Stimulated activated CD4-positive, alpha-beta T cell treated with anti-CD3 and anti-CD28 coated beads, Interleukin-2, amount 100 ng/mL, for 4 hours (primary cell): Measurements from ENCODE around the gene ARHGEF2.
"Not testable (repeated sequence)": the region's sequence is repeated elsewhere in the genome, so short reads cannot be mapped to it uniquely, and the experiment has no call there.

Source experiments
- DNase-seq: peaks from one replicate; pipeline ENCODE4 v3.0.0-alpha.2; 2020; ENCODE audit warnings: low read depth

ARHGEF2 gene

DNA sequence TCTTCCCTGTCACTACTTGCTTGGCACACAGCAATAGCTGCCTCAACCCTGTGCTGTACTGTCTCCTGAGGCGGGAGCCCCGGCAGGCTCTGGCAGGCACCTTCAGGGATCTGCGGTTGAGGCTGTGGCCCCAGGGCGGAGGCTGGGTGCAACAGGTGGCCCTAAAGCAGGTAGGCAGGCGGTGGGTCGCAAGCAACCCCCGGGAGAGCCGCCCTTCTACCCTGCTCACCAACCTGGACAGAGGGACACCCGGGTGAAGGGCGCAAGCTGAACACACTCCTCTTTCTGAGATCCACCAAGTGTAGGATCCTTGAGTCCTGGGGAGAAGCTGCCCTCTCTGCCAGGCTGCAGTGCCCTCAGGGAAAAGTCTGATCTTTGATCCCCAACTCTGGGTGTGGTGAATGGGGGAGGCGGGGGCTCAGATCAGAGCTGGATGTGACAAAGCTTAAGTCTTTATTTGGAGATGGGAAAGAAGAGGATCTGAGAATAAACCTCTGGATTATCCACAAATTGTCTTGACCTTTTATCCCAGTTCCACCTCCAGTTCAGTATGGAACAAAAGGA lies 35.7 kb downstream of the ARHGEF2 start:
- no peak for DNase-seq

DNA sequence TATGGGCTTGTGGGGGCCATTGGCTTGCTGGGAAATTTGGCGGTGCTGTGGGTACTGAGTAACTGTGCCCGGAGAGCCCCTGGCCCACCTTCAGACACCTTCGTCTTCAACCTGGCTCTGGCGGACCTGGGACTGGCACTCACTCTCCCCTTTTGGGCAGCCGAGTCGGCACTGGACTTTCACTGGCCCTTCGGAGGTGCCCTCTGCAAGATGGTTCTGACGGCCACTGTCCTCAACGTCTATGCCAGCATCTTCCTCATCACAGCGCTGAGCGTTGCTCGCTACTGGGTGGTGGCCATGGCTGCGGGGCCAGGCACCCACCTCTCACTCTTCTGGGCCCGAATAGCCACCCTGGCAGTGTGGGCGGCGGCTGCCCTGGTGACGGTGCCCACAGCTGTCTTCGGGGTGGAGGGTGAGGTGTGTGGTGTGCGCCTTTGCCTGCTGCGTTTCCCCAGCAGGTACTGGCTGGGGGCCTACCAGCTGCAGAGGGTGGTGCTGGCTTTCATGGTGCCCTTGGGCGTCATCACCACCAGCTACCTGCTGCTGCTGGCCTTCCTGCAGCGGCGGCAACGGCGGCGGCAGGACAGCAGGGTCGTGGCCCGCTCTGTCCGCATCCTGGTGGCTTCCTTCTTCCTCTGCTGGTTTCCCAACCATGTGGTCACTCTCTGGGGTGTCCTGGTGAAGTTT lies 36.4 kb downstream of the ARHGEF2 start:
- DNase-seq: no peak

DNA sequence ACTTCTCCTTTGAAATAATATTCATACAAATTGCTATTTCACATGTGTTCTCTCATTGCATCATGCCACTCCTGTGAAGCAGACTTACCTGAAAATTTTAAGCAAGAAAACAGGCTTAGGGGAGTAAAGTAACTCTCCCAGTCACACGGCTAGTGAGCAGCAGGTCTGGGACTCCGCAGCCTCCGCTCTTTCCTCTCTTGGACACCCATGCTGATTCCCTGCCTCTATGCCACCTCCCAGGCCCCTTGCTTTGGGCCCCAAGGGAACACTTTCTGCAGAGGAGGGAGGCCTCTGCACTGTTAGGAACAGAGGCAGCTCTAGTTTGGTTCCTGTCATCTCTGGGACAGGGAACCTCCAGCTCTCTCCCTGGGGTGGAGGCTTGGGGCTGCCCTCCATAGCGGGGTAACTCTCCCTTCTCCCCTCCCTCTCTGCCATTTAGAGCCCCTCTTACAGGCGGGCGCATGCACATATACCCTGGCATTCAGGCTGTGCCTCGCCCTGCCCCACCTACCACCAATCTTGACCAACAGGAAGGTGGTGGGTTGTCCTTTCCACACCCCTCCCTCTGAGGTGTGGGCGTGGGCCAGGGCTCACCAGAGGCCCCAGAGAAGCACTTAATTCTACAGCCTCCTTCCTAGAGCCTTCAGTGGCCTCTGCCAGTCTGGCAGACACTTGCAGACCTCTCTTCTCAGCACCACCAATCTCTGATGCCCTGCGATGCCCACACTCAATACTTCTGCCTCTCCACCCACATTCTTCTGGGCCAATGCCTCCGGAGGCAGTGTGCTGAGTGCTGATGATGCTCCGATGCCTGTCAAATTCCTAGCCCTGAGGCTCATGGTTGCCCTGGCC lies 37.1 kb downstream of the ARHGEF2 start, which contains the start of gene RXFP4:
TSS of gene RXFP4 (plus strand) at position 646 of the 852 bp plus-strand sequence. CDS start at position 718, 72 bp downstream.
- no peak for DNase-seq

GRCh38 chr1:155940482-155940992 lies 37.8 kb downstream of the ARHGEF2 start:
- DNase-seq: no peak

GRCh38 chr1:155938220-155938627 lies 40.1 kb downstream of the ARHGEF2 start:
- no peak for DNase-seq

- no peak for DNase-seq
These were observed 43.3 kb downstream of the ARHGEF2 start for GRCh38 chr1:155934936-155935590.

DNA sequence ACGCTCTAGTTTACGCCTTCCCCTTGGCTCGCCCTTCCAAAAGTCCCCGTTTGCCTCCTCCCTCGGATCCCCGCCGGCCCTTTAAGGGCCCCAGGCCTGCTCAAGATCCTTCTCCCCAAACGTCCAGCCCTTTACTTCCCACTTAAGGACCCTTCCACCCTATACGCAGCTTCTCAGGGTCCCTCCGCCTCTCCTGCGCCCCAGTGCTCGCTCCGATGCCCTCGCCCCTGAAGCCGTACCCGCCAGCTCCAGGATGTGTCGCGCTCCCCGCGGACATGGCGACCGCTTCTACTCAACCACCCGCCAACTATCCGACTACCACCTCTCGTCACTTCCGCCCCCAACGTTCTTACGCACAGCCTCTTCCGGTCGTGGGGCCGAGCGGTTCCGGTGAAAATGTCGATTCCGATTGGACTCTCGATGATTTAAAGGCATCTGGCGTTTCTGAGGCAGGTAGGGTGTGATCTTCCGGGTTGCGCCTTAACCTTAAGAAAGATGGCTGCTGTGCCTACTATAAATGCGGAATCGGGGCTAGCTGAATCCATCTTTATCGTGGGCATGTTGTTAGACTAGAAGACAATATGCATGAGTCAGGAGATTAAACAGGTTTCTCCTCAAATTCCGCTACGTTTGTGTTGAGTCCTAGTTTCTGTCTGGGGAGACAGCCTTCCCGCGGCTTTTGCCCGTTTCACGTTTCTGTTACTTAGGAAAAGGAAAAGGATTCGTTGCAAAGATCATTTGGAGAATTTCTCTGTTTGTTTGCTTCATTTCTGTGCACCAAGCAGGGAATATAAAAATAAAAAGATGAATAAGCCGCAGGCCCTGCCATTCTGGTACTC lies 44.0 kb downstream of the ARHGEF2 start, which contains the start of gene KHDC4:
TSS of gene KHDC4 (minus strand) at position 317 of the 839 bp plus-strand sequence. CDS start at position 277, 40 bp downstream.
- peak; percentile 91 for DNase-seq

- no peak for DNase-seq
These were observed 44.7 kb downstream of the ARHGEF2 start for GRCh38 chr1:155933591-155934096.

- no peak for DNase-seq
These were observed 45.9 kb downstream of the ARHGEF2 start for GRCh38 chr1:155932487-155932886.

GRCh38 chr1:155932081-155932480 lies 46.3 kb downstream of the ARHGEF2 start:
- DNase-seq: no peak

DNA sequence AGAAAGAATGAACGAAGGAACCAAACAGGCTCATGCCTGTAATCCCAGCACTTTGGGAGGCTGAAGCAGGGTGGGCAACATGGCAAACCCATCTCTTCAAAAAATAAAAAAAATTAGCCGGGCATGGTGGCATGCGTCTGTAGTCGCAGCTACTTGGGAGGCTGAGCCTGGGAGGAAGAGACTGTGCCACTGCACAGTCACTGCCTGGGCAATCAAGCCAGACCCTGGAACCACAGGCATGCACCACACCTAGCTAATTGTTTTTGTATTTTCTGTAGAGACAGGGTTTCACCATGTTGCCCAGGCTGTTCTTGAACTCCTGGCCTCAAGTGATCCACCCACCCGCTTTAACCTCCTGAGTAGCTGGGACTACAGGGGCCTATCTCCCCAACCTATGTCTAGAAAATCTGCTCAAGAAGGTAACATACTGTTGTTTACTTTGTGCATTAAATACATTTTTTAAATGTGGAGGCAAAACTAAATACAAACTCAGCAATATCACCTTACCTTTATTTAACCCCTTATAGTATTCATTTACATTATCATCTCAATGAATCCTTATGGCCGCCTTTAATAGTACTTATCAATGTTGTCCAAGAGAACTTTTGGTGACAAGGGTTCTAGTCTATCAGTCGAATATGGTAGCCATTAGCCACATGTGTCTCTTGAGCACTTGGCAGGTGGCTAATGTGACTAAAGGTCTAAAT lies 46.9 kb downstream of the ARHGEF2 start:
- DNase-seq: no peak

- not testable (repeated sequence) for DNase-seq
These were observed 47.6 kb downstream of the ARHGEF2 start for GRCh38 chr1:155930725-155931124.

DNA sequence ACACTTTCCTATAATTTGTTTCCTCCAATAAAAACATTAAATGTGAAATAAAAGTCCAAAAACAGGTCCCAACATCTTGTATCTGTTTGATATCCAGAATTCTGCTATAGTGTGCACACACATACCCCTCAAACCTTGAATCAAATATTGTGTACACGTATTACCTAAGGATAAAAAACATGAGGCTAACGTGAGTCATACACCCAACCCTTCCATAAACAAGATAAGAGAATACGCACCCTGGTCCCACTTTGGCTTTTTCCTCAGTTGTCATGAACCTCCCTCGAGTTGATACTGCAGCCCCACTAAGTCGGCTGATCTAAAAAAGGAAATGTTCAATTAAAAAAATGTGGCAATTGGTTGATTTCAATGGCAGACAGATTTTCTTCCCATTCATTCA lies 49.3 kb downstream of the ARHGEF2 start:
- DNase-seq: no peak

DNA sequence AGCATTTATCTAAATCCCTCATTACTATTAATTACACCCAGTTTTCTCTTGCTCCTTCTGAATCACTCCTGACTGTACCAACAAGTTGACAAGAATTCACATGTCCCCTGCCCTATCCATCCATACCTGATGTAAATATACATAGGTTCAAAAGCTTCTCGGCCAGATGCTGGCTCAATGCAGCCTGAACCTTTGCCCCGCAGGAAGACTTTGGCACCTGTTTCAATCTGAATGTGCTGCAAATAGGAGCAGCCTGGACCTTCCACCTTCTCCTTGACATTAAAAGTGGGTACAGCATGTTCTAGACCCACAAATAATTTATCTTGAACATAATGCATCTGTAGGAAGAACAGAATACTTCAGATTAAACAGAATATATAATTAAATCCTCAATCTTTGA lies 52.8 kb downstream of the ARHGEF2 start:
- DNase-seq: no peak

- no peak for DNase-seq
These were observed 57.6 kb downstream of the ARHGEF2 start for GRCh38 chr1:155920717-155921116.

DNA sequence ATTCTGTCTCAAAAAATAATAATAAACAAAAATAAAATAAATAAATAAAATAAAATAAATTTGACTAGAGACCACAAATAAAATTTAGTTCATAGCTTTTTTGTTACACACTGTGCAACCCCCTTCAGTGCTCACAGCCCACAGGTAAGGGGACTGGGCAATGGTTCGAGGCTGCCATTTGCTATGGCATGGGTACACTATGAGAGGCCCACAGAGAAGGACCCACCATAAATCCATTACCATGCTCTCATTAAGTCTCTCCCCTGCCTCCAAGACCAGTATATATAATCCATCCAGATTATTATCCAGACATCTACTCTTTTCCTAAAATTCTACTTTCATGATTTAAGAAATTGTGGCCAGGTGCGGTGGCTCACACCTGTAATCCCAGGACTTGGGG lies 58.5 kb downstream of the ARHGEF2 start:
- DNase-seq: no peak

DNA sequence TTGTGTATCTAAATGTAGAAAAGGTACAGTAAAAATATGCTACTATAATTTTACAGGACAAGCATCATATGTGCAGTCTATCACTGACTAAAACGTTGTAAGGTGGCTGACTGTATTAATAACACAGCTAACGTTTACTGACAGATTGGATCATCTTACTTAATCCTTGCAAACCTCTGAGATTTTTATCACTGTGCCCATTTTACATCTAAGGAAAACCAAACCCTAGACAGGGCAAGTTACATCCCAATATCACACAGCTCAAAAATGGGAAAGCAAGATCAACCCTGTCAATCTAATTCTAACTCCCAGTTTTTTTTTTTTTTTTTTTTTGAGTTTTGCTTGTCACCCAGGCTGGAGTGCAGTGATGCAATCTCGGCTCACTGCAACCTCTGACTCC lies 59.7 kb downstream of the ARHGEF2 start:
- no peak for DNase-seq

DNA sequence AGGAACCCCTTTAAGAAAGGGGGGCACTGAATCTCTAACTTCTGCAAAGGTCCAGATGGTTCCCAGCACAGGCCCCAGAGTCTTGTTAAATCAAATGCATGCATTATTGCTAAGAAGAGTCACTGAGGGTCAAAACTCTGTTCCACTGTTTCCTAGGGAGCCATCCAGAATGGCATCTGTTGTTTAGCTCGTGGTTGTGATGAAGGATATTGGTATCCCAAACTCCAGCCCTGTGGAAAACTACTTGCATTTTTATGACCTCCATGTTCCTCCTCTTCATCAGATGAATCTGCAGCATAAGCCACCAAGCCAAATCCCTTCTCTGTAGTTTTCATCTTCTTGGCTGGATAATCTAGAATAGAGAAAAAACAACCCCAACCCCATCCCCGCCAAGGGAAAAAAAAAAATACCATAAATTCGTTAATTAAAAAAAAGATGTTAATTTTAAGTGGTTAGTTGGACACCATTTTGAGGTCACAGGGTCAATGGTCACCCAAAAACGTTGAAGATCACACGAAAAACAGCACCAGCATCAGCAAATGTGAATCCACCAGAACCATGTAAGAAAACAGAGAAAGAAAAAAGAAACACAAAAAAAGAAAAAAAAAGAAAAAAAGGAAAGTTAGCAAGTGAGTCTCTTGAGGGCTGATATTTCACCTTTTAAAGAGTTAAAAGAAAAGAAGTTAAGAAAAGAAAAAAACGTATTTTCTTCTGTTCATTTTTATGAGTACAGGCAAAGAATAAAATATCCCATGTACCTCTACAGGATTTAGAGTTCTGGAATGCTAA lies 64.2 kb downstream of the ARHGEF2 start:
- DNase-seq: no peak

- no peak for DNase-seq
These were observed 66.3 kb downstream of the ARHGEF2 start for GRCh38 chr1:155912056-155912536.
